T-cell (primary cell): ENCODE results near the gene CRTC1. TPM values are rescaled to one million over a fixed set of nuclear protein-coding genes. Genes with fewer than 3 reads are reported as not detected.

ENCODE experiments used
- ATAC-seq, 4 experiments: fragments of 200-7000 bp in 3 of 4; fragments of 150-1000 bp in 1 of 4; cut with Tn5 transposase; replicated peaks in 1 of 4; 1 replicate in 3 of 4; 2 replicates in 1 of 4; pipeline ENCODE4 v1.10.0; 2021; ENCODE audit warnings: moderate library complexity in 3 of 4, mild to moderate bottlenecking in 2 of 4, moderate number of reproducible peaks in 1 of 4
- CTCF ChIA-PET, 2 donors: fragments of 300-600 bp; sonication (Branson Sonifier 250); formaldehyde crosslinking; loops; one replicate each; lab custom pipeline; 2022; ENCODE audit warnings: antibody characterized with exemption in 2 of 2; lab: Charles Lee
- POLR2A ChIA-PET, 2 donors: fragments of 300-600 bp; sonication (Branson Sonifier 250); formaldehyde crosslinking; loops; one replicate each; lab custom pipeline; 2022; ENCODE audit warnings: antibody characterized with exemption in 2 of 2; lab: Charles Lee
- DNase-seq, 35 experiments: peaks; one replicate each; pipeline versions ENCODE4 v3.0.0 to v3.0.0-alpha.2; 2013 to 2023
- H3K27ac ChIP-seq: one replicate; pipeline ENCODE4 v1.5.1; 2013; ENCODE audit warnings: low read length
- H3K27me3 ChIP-seq, 2 experiments: replicated peaks in 1 of 2; 1 replicate in 1 of 2; 2 replicates in 1 of 2; pipeline versions ENCODE4 v1.6.1 to v1.7.0; 2013; ENCODE audit warnings: low read length in 1 of 2, mixed read lengths in 1 of 2; ENCODE audit not compliant: control insufficient read depth in 2 of 2, insufficient read depth in 2 of 2; ENCODE audit errors: extremely low read depth in 1 of 2
- H3K36me3 ChIP-seq, 2 donors: 1 replicate in 1 of 2; 2 replicates in 1 of 2; pipeline versions ENCODE4 v1.6.1 to v1.7.0; 2013; ENCODE audit warnings: low read length in 1 of 2; ENCODE audit not compliant: control insufficient read depth in 2 of 2, insufficient read depth in 1 of 2; ENCODE audit errors: extremely low read depth in 1 of 2
- H3K4me1 ChIP-seq, 2 experiments: 1 replicate in 1 of 2; 2 replicates in 1 of 2; pipeline versions ENCODE4 v1.6.1 to v1.7.0; 2013; ENCODE audit warnings: low read length in 2 of 2, mixed read lengths in 1 of 2; ENCODE audit not compliant: insufficient read depth in 2 of 2, control insufficient read depth in 1 of 2; ENCODE audit errors: extremely low read depth in 1 of 2
- H3K4me3 ChIP-seq, 2 donors: 1 replicate in 1 of 2; 2 replicates in 1 of 2; pipeline versions ENCODE4 v1.5.1 to v1.7.0; 2013; ENCODE audit warnings: mild to moderate bottlenecking in 2 of 2, low read length in 1 of 2, moderate library complexity in 1 of 2; ENCODE audit not compliant: control insufficient read depth in 1 of 2; ENCODE audit errors: extremely low read depth in 1 of 2
- H3K9me3 ChIP-seq: 2 replicates; pipeline ENCODE4 v1.7.0; 2013
- H3K27ac Mint-ChIP-seq, 2 donors: one replicate each; pipeline ENCODE4 v1.8.0; 2020 to 2021; ENCODE audit warnings: mild to moderate bottlenecking in 2 of 2, mixed read lengths in 2 of 2
- H3K27me3 Mint-ChIP-seq, 2 donors: one replicate each; pipeline ENCODE4 v1.8.0; 2021 to 2022; ENCODE audit warnings: mixed read lengths in 2 of 2
- H3K36me3 Mint-ChIP-seq: one replicate; pipeline ENCODE4 v1.8.0; 2021; ENCODE audit warnings: mixed read lengths
- H3K4me1 Mint-ChIP-seq, 3 donors: one replicate each; pipeline ENCODE4 v1.8.0; 2020 to 2022; ENCODE audit warnings: mixed read lengths in 3 of 3, mild to moderate bottlenecking in 1 of 3
- H3K4me3 Mint-ChIP-seq, 3 donors: one replicate each; pipeline ENCODE4 v1.8.0; 2020 to 2022; ENCODE audit warnings: mild to moderate bottlenecking in 3 of 3, mixed read lengths in 3 of 3, moderate library complexity in 3 of 3
- H3K9me3 Mint-ChIP-seq, 3 donors: one replicate each; pipeline ENCODE4 v1.8.0; 2020 to 2022; ENCODE audit warnings: mixed read lengths in 3 of 3
- WGBS: methylation state at CpG from one replicate; pipeline ENCODE4 v1.1.5; 2013; ENCODE audit warnings: missing lambda C conversion rate; ENCODE audit not compliant: insufficient coverage; 5-methylcytosine and 5-hydroxymethylcytosine counted together
- total RNA-seq, 35 experiments: library from RNA in 6 of 35; stranded (reverse) in 6 of 35; fragments of 120-200 nt in 1 of 35; gene quantifications; one replicate each; pipeline versions ENCODE4 v1.2.1 to v1.2.4 and lab custom pipeline; 2013 to 2026

CRTC1 gene
- total RNA-seq, 5 donors from 2014 or later (not counting 1 experiment from before 2014, with no cell fraction given) = 19.6 to 26.9 (median 25.0) TPM

GRCh38 chr19:18798384-18799352 lies 115.2 kb downstream of the CRTC1 start:
- peaks cover 28 to 42% of the 10 kb centered on the region in 2 donors for H3K27me3 Mint-ChIP-seq

GRCh38 chr19:18799389-18799970 lies 116.0 kb downstream of the CRTC1 start:
- no peak for DNase-seq
- H3K27ac ChIP-seq = no peak overlapping the region
- ChIA-PET POLR2A (no interaction called here), CTCF (no interaction called here)
- H3K4me3 Mint-ChIP-seq = no peak overlapping the region
- H3K27ac Mint-ChIP-seq = no peak overlapping the region
- no peaks in the 10 kb centered on the region for H3K36me3 ChIP-seq
- no peaks in the 10 kb centered on the region for H3K4me1 Mint-ChIP-seq
- H3K9me3 ChIP-seq = no peaks in the 10 kb centered on the region
- H3K27me3 Mint-ChIP-seq = peaks cover 27 to 40% of the 10 kb centered on the region in 2 donors
- H3K27me3 ChIP-seq = peaks cover 2 to 80% of the 10 kb centered on the region in 2 experiments
- no peaks in the 10 kb centered on the region for H3K9me3 Mint-ChIP-seq
- peaks cover 0 to 2% of the 10 kb centered on the region in 2 experiments for H3K4me1 ChIP-seq
- no peaks in the 10 kb centered on the region for H3K36me3 Mint-ChIP-seq
- ATAC-seq = no peak
- H3K4me3 ChIP-seq = no peak overlapping the region

More at GRCh38 chr19:18798384-18799352, 115.2 kb downstream of the CRTC1 start:
- H3K36me3 ChIP-seq = no peaks in the 10 kb centered on the region
- POLR2A ChIA-PET = interaction anchor here in 1 of 2 donors (0.6 kb wide), 1 partner anchor 236 kb away, joined by 4 read pairs; no protein-coding TSS in a partner anchor
- no peak overlapping the region for H3K4me3 ChIP-seq
- Mint-ChIP-seq H3K4me1 (no peaks in the 10 kb centered on the region), H3K9me3 (no peaks in the 10 kb centered on the region), H3K27ac (no peak overlapping the region), H3K36me3 (no peaks in the 10 kb centered on the region), H3K4me3 (no peak overlapping the region)
- H3K27ac ChIP-seq = no peak overlapping the region
- 57% methylated on average over 17 of the region's 22 CpGs for WGBS
- peaks cover 3 to 81% of the 10 kb centered on the region in 2 experiments for H3K27me3 ChIP-seq
- CTCF ChIA-PET = interaction anchor here in 1 of 2 donors (0.6 kb wide), 1 partner anchor 190 kb away, joined by 4 read pairs; no protein-coding TSS in a partner anchor
- ATAC-seq (no peak), DNase-seq (no peak)
- peaks cover 0 to 2% of the 10 kb centered on the region in 2 experiments for H3K4me1 ChIP-seq
- no peaks in the 10 kb centered on the region for H3K9me3 ChIP-seq

DNA sequence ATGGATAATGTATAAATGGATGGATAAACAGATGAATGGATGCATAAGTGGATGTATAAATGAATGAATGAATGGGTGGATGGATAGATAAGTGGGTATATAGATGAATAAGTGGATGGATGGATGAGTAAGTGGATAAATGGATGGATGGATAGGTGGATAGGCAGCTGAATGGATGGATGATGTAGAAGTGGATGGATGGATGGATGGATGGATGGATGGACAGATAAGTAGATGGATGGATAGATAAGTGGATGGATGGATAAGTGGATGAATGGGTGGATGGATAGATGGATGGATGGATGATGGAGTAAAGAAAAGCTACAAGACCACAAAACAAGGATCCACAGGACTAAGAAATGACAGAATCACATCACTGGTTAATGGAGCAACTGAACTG lies 116.6 kb downstream of the CRTC1 start:
- Mint-ChIP-seq H3K4me3 (no peak overlapping the region), H3K27me3 (peaks cover 22 to 35% of the 10 kb centered on the region in 2 donors), H3K4me1 (no peaks in the 10 kb centered on the region), H3K27ac (no peak overlapping the region), H3K36me3 (no peaks in the 10 kb centered on the region), H3K9me3 (no peaks in the 10 kb centered on the region)
- no peak overlapping the region for H3K4me3 ChIP-seq
- ChIA-PET CTCF (no interaction called here), POLR2A (no interaction called here)
- peaks cover 0 to 2% of the 10 kb centered on the region in 2 experiments for H3K4me1 ChIP-seq
- H3K9me3 ChIP-seq = no peaks in the 10 kb centered on the region
- ATAC-seq = no peak
- DNase-seq = no peak
- no peak overlapping the region for H3K27ac ChIP-seq
- peaks cover 2 to 77% of the 10 kb centered on the region in 2 experiments for H3K27me3 ChIP-seq
- no peaks in the 10 kb centered on the region for H3K36me3 ChIP-seq

GRCh38 chr19:18800636-18801035 lies 117.2 kb downstream of the CRTC1 start:
- Histone ChIP-seq H3K9me3 (no peaks in the 10 kb centered on the region), H3K4me1 (no peaks in the 10 kb centered on the region), H3K27me3 (peaks cover 2 to 72% of the 10 kb centered on the region in 2 experiments), H3K4me3 (no peak overlapping the region), H3K27ac (no peak overlapping the region), H3K36me3 (no peaks in the 10 kb centered on the region)
- POLR2A ChIA-PET = no interaction called here
- WGBS = 80% methylated on average over 9 of the region's 10 CpGs
- Mint-ChIP-seq H3K9me3 (no peaks in the 10 kb centered on the region), H3K27ac (no peak overlapping the region), H3K4me1 (no peaks in the 10 kb centered on the region), H3K27me3 (peaks cover 22 to 33% of the 10 kb centered on the region in 2 donors), H3K36me3 (no peaks in the 10 kb centered on the region), H3K4me3 (no peak overlapping the region)
- ATAC-seq (no peak), DNase-seq (no peak)
- CTCF ChIA-PET = no interaction called here

- peaks cover 0 to 57% of the 10 kb centered on the region in 2 experiments for H3K27me3 ChIP-seq
- Mint-ChIP-seq H3K27ac (no peak overlapping the region), H3K27me3 (peaks cover 13 to 19% of the 10 kb centered on the region in 2 donors), H3K4me3 (no peak overlapping the region), H3K36me3 (no peaks in the 10 kb centered on the region), H3K9me3 (no peaks in the 10 kb centered on the region), H3K4me1 (no peaks in the 10 kb centered on the region)
- ChIA-PET POLR2A (no interaction called here), CTCF (no interaction called here)
- DNase-seq (no peak), ATAC-seq (no peak)
- no peak overlapping the region for H3K27ac ChIP-seq
- WGBS = 91% methylated on average over 9 of the region's 11 CpGs
- H3K4me3 ChIP-seq = no peak overlapping the region
- H3K9me3 ChIP-seq = no peaks in the 10 kb centered on the region
- no peaks in the 10 kb centered on the region for H3K36me3 ChIP-seq
- no peaks in the 10 kb centered on the region for H3K4me1 ChIP-seq
Measured at GRCh38 chr19:18802354-18802753, 118.9 kb downstream of the CRTC1 start.

- no peak overlapping the region for H3K4me3 Mint-ChIP-seq
- no peaks in the 10 kb centered on the region for H3K36me3 Mint-ChIP-seq
- 77% methylated on average over 4 of the region's 5 CpGs for WGBS
- ChIA-PET CTCF (interaction anchor here in 1 of 2 donors (0.6 kb wide), 1 partner anchor 132 kb away, joined by 10 read pairs; no protein-coding TSS in a partner anchor), POLR2A (interaction anchor here in 1 of 2 donors (0.7 kb wide), 1 partner anchor 286 kb away, joined by 7 read pairs; no protein-coding TSS in a partner anchor)
- H3K27ac Mint-ChIP-seq = no peak overlapping the region
- Histone ChIP-seq H3K27ac (no peak overlapping the region), H3K9me3 (no peaks in the 10 kb centered on the region), H3K36me3 (no peaks in the 10 kb centered on the region), H3K4me1 (no peaks in the 10 kb centered on the region), H3K4me3 (no peak overlapping the region), H3K27me3 (peaks cover 0 to 51% of the 10 kb centered on the region in 2 experiments)
- DNase-seq (no peak), ATAC-seq (no peak)
- H3K4me1 Mint-ChIP-seq = no peaks in the 10 kb centered on the region
- H3K9me3 Mint-ChIP-seq = no peaks in the 10 kb centered on the region
- H3K27me3 Mint-ChIP-seq = peaks cover 10 to 13% of the 10 kb centered on the region in 2 donors
Measured at GRCh38 chr19:18803550-18804138, 120.2 kb downstream of the CRTC1 start.
